Measurements from ENCODE around the gene PRDM16. TPM values are rescaled to one million over a fixed set of nuclear protein-coding genes. Genes with fewer than 3 reads are reported as not detected.

The PRDM16 gene
- total RNA-seq, 1 experiment from 2014 or later = 0.17 TPM

DNA sequence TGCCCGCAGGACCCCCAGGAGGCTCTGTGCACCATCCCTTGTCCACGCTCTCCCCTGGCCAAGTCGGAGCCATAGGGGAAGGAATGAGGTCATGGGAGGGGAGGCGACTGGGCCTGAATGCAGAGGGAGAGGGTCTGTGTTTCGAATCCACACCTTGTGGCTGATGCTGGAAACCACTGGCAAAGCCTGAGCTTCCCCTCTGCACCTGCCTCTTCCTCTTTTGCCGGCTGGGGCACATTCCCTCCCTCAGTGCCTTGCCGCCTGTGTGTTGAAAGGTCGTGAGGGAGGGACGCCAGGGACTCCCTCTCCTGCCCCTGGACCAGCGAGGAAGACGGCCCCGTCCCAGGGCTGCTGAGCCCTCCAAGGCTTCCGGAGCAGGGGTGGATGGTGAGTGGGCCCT, 27.3 kb downstream of the PRDM16 start:
- H3K23ac ChIP-seq (ENCODE audit: insufficient read length, low read depth, low read length) = no peak overlapping the region
- H3K56ac ChIP-seq (ENCODE audit: insufficient read length, low read depth, low read length) = no peak overlapping the region
- no peaks in the 10 kb centered on the region for H3K4me1 ChIP-seq (ENCODE audit: insufficient read depth, low read length)
- H3K27me3 ChIP-seq (ENCODE audit: insufficient read depth, low read length) = no peaks in the 10 kb centered on the region
- H3K9me3 ChIP-seq (ENCODE audit: control insufficient read depth, low read depth, low read length) = no peaks in the 10 kb centered on the region
- no peaks in the 10 kb centered on the region for H4K20me1 ChIP-seq (ENCODE audit: control insufficient read depth, insufficient read depth, insufficient read length)
- H3K79me1 ChIP-seq (ENCODE audit: insufficient read depth, low read depth, low read length, poor library complexity, severe bottlenecking) = no peaks in the 10 kb centered on the region
- no peak overlapping the region for H3K4me3 Mint-ChIP-seq
- H3K4me1 Mint-ChIP-seq = peaks cover 0 to 6% of the 10 kb centered on the region in 2 experiments; a peak in 2 of 4 replicates
- no peak overlapping the region for H2BK15ac ChIP-seq (ENCODE audit: low read depth, low read length)
- H4K8ac ChIP-seq (replicated peaks; ENCODE audit: insufficient read length, low read depth, low read length) = no peak overlapping the region
- no peak overlapping the region for H2BK5ac ChIP-seq (ENCODE audit: insufficient read length, low read length)
- no peak for DNase-seq
- H2BK20ac ChIP-seq (ENCODE audit: low read depth, low read length, poor library complexity, severe bottlenecking) = no peak overlapping the region
- no peak overlapping the region for H2BK120ac ChIP-seq (ENCODE audit: low read depth, low read length, poor library complexity, severe bottlenecking)
- no peak overlapping the region for H3T11ph ChIP-seq (ENCODE audit: low read length)
- no peak overlapping the region for H2BK12ac ChIP-seq (ENCODE audit: insufficient read length, low read depth, low read length)
- H3K36me3 Mint-ChIP-seq (ENCODE audit: insufficient read depth in 1 of 3, low read depth in 3 of 3) = no peaks in the 10 kb centered on the region
- no peak overlapping the region for H3K27ac ChIP-seq (ENCODE audit: insufficient read length, low read depth, low read length)
- TF ChIP-seq, protein P1, sequence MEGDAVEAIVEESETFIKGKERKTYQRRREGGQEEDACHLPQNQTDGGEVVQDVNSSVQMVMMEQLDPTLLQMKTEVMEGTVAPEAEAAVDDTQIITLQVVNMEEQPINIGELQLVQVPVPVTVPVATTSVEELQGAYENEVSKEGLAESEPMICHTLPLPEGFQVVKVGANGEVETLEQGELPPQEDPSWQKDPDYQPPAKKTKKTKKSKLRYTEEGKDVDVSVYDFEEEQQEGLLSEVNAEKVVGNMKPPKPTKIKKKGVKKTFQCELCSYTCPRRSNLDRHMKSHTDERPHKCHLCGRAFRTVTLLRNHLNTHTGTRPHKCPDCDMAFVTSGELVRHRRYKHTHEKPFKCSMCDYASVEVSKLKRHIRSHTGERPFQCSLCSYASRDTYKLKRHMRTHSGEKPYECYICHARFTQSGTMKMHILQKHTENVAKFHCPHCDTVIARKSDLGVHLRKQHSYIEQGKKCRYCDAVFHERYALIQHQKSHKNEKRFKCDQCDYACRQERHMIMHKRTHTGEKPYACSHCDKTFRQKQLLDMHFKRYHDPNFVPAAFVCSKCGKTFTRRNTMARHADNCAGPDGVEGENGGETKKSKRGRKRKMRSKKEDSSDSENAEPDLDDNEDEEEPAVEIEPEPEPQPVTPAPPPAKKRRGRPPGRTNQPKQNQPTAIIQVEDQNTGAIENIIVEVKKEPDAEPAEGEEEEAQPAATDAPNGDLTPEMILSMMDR (conservative IDR thresholded peaks at IDR 0.05) = no peak
- H2AK5ac ChIP-seq (ENCODE audit: insufficient read length, low read length) = no peak overlapping the region
- H2AFZ ChIP-seq (ENCODE audit: low read length) = no peak overlapping the region
- no peak overlapping the region for H4K91ac ChIP-seq (ENCODE audit: insufficient read length, low read depth, low read length)
- H3K27ac Mint-ChIP-seq = no peak overlapping the region
- no peaks in the 10 kb centered on the region for H3K9me3 Mint-ChIP-seq
- H4K5ac ChIP-seq (ENCODE audit: insufficient read length, low read depth, low read length) = no peak overlapping the region
- no peaks in the 10 kb centered on the region for H3K79me2 ChIP-seq (ENCODE audit: insufficient read depth, low read length)
- H3K4me2 ChIP-seq (ENCODE audit: insufficient read depth, insufficient read length, low read length) = no peak overlapping the region
- no peak overlapping the region for H3K18ac ChIP-seq (ENCODE audit: insufficient read length, low read depth, low read length)
- H3K14ac ChIP-seq (ENCODE audit: insufficient read depth, low read length) = no peak overlapping the region; the same call in 1 of the 2 replicates
- no peak overlapping the region for H3K9ac ChIP-seq (ENCODE audit: extremely low read depth, insufficient read length, low read length)
- no CpG with 5 or more reads among the region's 13 CpGs for whole genome bisulfite sequencing (ENCODE audit: extremely low coverage, insufficient read length, low lambda C conversion rate)
- H3K23me2 ChIP-seq (ENCODE audit: insufficient read length, low read depth, low read length, poor library complexity, severe bottlenecking) = no peaks in the 10 kb centered on the region
- H3K27me3 Mint-ChIP-seq (ENCODE audit: low read depth) = no peaks in the 10 kb centered on the region; the same call in none of the 2 replicates
- H3K4ac ChIP-seq (ENCODE audit: low read depth, low read length) = no peak overlapping the region

Data from H9 (cell line).